ENCODE measurements around the gene CHD6.

The CHD6 gene

GRCh38 chr20:41457173-41457857, 160.9 kb downstream of the CHD6 start:
- no peak for DNase-seq

- peak; percentile 84 for DNase-seq
Measured at GRCh38 chr20:41456351-41456750, 161.8 kb downstream of the CHD6 start.

- no peak for DNase-seq
Measured at GRCh38 chr20:41454250-41454649, 163.9 kb downstream of the CHD6 start.

- no peak for DNase-seq
Measured at GRCh38 chr20:41453010-41453950, 164.9 kb downstream of the CHD6 start.

GRCh38 chr20:41452226-41452625, 166.0 kb downstream of the CHD6 start:
- peak; percentile 49 for DNase-seq

GRCh38 chr20:41447006-41447405, 171.2 kb downstream of the CHD6 start:
- DNase-seq: no peak

GRCh38 chr20:41446456-41446855, 171.7 kb downstream of the CHD6 start:
- no peak for DNase-seq

GRCh38 chr20:41444821-41445220, 173.4 kb downstream of the CHD6 start:
- DNase-seq: no peak

GRCh38 chr20:41443691-41444090, 174.5 kb downstream of the CHD6 start:
- DNase-seq: no peak

- no peak for DNase-seq
Measured at GRCh38 chr20:41440882-41441281, 177.3 kb downstream of the CHD6 start.

GRCh38 chr20:41437836-41438235, 180.3 kb downstream of the CHD6 start:
- DNase-seq: no peak

- DNase-seq: peak; percentile 85
Measured at GRCh38 chr20:41436679-41437078, 181.5 kb downstream of the CHD6 start.

- DNase-seq: no peak
Measured at GRCh38 chr20:41433203-41433602, 185.0 kb downstream of the CHD6 start.

GRCh38 chr20:41432746-41433145, 185.4 kb downstream of the CHD6 start:
- no peak for DNase-seq

- DNase-seq: peak; percentile 60
Measured at GRCh38 chr20:41428285-41428684, 189.9 kb downstream of the CHD6 start.

- DNase-seq: no peak
Measured at GRCh38 chr20:41427833-41428232, 190.3 kb downstream of the CHD6 start.

GRCh38 chr20:41426976-41427375, 191.2 kb downstream of the CHD6 start:
- no peak for DNase-seq

GRCh38 chr20:41426086-41426830, 191.9 kb downstream of the CHD6 start:
- DNase-seq: peak; percentile 44

GRCh38 chr20:41425180-41425884, 192.8 kb downstream of the CHD6 start:
- peak; percentile 44 for DNase-seq

GRCh38 chr20:41424546-41424945, 193.6 kb downstream of the CHD6 start:
- DNase-seq: peak; percentile 72

GRCh38 chr20:41424011-41424410, 194.2 kb downstream of the CHD6 start:
- DNase-seq: no peak

- DNase-seq: peak; percentile 36
Measured at GRCh38 chr20:41422953-41423352, 195.2 kb downstream of the CHD6 start.

All from fibroblast of skin of abdomen (primary cell).